ENCODE measurements around the gene SELENOI.
"Not testable (repeated sequence)": the region's sequence is repeated elsewhere in the genome, so short reads cannot be mapped to it uniquely, and the experiment has no call there.

The SELENOI gene

GRCh38 chr2:26345545-26346453 is at the start of gene SELENOI:
TSS of gene SELENOI (plus strand) at chr2:26346143. CDS start at chr2:26346233, 90 bp downstream.
- peak; percentile 98 to 99 (median 99) for DNase-seq (ENCODE audit: low read depth in 3 of 3)

- no peak for DNase-seq (ENCODE audit: low read depth in 3 of 3)
Observed at GRCh38 chr2:26297061-26297460, 48.9 kb upstream of the SELENOI start.

- no peak for DNase-seq (ENCODE audit: low read depth in 3 of 3)
Observed at GRCh38 chr2:26298286-26298637, 47.7 kb upstream of the SELENOI start.

- no peak for DNase-seq (ENCODE audit: low read depth in 3 of 3)
Observed at GRCh38 chr2:26298638-26299393, 47.1 kb upstream of the SELENOI start.

- DNase-seq (ENCODE audit: low read depth in 3 of 3) = no peak
Observed at GRCh38 chr2:26299471-26300101, 46.4 kb upstream of the SELENOI start.

GRCh38 chr2:26300234-26300925 is 45.6 kb upstream of the SELENOI start:
- DNase-seq (ENCODE audit: low read depth in 3 of 3) = no peak

- DNase-seq (ENCODE audit: low read depth in 3 of 3) = no peak
Observed at GRCh38 chr2:26302846-26303245, 43.1 kb upstream of the SELENOI start.

GRCh38 chr2:26305094-26305493 is 40.8 kb upstream of the SELENOI start:
- DNase-seq (ENCODE audit: low read depth in 3 of 3) = not testable (repeated sequence)

GRCh38 chr2:26305540-26305939 is 40.4 kb upstream of the SELENOI start:
- no peak for DNase-seq (ENCODE audit: low read depth in 3 of 3)

- no peak for DNase-seq (ENCODE audit: low read depth in 3 of 3)
Observed at GRCh38 chr2:26309921-26310320, 36.0 kb upstream of the SELENOI start.

GRCh38 chr2:26312471-26312870 is 33.5 kb upstream of the SELENOI start:
- no peak for DNase-seq (ENCODE audit: low read depth in 3 of 3)

GRCh38 chr2:26313446-26313845 is 32.5 kb upstream of the SELENOI start:
- no peak for DNase-seq (ENCODE audit: low read depth in 3 of 3)

GRCh38 chr2:26314243-26314642 is 31.7 kb upstream of the SELENOI start:
- no peak for DNase-seq (ENCODE audit: low read depth in 3 of 3)

- DNase-seq (ENCODE audit: low read depth in 3 of 3) = no peak
Observed at GRCh38 chr2:26316041-26316440, 29.9 kb upstream of the SELENOI start.

- no peak for DNase-seq (ENCODE audit: low read depth in 3 of 3)
Observed at GRCh38 chr2:26316845-26317244, 29.1 kb upstream of the SELENOI start.

GRCh38 chr2:26317377-26318105 is 28.4 kb upstream of the SELENOI start:
- no peak for DNase-seq (ENCODE audit: low read depth in 3 of 3)

- no peak for DNase-seq (ENCODE audit: low read depth in 3 of 3)
Observed at GRCh38 chr2:26318950-26319349, 27.0 kb upstream of the SELENOI start.

GRCh38 chr2:26324479-26324878 is 21.5 kb upstream of the SELENOI start:
- not testable (repeated sequence) for DNase-seq (ENCODE audit: low read depth in 3 of 3)

GRCh38 chr2:26324903-26325302 is 21.0 kb upstream of the SELENOI start:
- DNase-seq (ENCODE audit: low read depth in 3 of 3) = no peak

GRCh38 chr2:26325851-26326250 is 20.1 kb upstream of the SELENOI start:
- no peak for DNase-seq (ENCODE audit: low read depth in 3 of 3)

- no peak for DNase-seq (ENCODE audit: low read depth in 3 of 3)
Observed at GRCh38 chr2:26326514-26326913, 19.4 kb upstream of the SELENOI start.
